GM08714 (cell line): ENCODE measurements around the gene MRPS2.
"Not testable (repeated sequence)": the region's sequence is repeated elsewhere in the genome, so short reads cannot be mapped to it uniquely, and the experiment has no call there.

ENCODE experiments used
- H3K4me3 ChIP-seq: fragments of 200-500 bp; sonication (Bioruptor generic); 2 replicates; pipeline ENCODE4 v1.5.1; 2014; ENCODE audit warnings: mild to moderate bottlenecking, low read length, inconsistent platforms
- ZNF274 ChIP-seq: IDR thresholded peaks from 2 replicates; pipeline ENCODE4 v1.6.1; 2012; ENCODE audit warnings: mild to moderate bottlenecking, low read depth, low read length

The MRPS2 gene

GRCh38 chr9:135536216-135536615, 35.7 kb downstream of the MRPS2 start:
- H3K4me3 ChIP-seq: no peak overlapping the region
- no peak for TF ChIP-seq ZNF274

DNA sequence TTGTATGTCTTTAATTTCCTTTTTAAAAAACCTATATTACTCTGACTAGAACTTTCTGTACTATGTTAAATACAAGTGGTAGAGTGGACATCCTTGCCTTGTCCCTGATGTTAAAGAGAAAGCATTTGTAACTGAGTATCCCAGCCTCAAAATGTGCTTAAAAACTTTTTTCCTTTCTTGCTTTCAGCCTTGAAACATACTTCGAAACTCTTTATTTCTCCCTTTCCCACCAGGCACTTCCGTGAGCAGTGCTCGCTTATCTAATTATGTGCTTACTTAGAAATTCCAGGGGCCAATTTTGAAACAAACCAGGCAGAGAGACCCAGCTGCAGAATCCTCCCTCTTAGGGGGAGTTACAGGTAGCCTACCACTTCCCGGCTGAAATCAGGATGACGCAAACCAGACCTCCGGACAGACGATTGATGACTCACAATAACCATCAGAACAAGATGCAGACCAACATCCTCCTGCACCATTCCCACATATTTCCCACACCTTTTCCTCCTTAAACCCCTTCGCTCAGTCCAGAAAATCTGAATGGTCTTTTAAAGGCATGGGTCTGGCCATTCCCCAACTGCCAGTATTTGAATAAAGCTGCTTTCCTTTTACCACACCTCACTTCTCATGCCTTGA, 42.9 kb downstream of the MRPS2 start:
- not testable (repeated sequence) for H3K4me3 ChIP-seq

GRCh38 chr9:135544981-135545635, 44.6 kb downstream of the MRPS2 start:
- no peak for TF ChIP-seq ZNF274
- no peak overlapping the region for H3K4me3 ChIP-seq

DNA sequence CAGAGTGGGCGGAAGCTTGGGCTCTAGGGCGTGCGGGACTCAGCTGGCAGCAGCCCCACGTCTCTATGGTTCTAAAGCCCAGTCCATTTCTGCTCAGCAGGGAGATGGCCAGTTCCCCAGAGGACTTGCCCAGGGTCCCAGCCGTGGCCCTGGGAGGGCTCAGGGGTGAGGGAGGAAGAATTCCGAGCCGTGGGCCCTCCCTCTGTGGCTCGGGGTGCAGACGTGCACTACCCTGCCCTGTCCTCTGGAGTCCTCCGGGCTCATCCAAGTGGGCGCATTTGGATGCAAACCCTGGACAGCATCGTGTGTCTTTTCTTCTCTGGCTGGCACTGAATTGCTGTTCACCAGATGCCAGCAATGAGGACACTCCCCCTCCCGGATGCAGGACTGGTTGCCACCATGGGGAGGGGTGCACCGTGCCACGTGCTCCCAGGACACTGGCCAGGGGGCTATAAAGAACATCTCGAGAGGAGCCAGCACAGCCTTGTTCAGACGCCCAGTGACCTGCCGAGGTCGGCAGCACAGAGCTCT, 45.2 kb downstream of the MRPS2 start, which contains the start of gene OBP2A:
Gene OBP2A (plus strand): TSS at position 481 of the 531 bp plus-strand sequence. CDS start 55 bp downstream, outside the sequence.
- not testable (repeated sequence) for H3K4me3 ChIP-seq

DNA sequence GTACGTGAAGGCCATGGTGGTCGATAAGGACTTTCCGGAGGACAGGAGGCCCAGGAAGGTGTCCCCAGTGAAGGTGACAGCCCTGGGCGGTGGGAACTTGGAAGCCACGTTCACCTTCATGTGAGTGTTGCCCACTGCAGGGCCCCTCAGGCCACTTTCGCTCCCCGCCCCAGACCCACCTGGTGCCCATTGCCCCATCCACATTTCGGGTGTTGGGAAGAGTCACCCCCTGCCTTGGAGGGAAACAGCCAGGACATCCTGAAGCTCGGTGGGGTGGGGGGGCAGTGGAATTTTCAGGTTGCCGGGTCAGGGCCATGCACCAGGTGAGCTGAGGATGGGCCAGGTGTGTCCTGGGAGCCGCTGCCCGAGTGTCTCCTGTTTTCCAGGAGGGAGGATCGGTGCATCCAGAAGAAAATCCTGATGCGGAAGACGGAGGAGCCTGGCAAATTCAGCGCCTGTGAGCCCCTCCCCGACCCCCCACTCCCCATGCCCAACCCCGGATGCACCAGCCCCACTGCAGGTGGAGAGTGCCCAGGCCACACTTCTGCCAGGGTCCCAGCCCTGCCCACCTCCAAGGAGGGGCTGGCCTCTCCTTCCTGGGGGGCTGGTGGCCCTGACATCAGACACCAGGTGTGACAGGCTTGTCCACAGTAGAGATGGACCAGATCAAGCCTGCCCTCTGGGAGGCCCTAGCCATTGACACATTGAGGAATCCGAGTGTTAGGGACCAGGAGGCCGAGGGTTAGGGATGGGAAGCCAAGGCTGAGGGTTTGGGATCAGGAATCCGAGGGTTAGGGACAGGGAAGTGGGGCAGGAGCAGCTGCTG, 46.5 kb downstream of the MRPS2 start:
- not testable (repeated sequence) for H3K4me3 ChIP-seq

- no peak overlapping the region for H3K4me3 ChIP-seq
- no peak for TF ChIP-seq ZNF274
Measured at GRCh38 chr9:135547756-135548736, 47.6 kb downstream of the MRPS2 start.

DNA sequence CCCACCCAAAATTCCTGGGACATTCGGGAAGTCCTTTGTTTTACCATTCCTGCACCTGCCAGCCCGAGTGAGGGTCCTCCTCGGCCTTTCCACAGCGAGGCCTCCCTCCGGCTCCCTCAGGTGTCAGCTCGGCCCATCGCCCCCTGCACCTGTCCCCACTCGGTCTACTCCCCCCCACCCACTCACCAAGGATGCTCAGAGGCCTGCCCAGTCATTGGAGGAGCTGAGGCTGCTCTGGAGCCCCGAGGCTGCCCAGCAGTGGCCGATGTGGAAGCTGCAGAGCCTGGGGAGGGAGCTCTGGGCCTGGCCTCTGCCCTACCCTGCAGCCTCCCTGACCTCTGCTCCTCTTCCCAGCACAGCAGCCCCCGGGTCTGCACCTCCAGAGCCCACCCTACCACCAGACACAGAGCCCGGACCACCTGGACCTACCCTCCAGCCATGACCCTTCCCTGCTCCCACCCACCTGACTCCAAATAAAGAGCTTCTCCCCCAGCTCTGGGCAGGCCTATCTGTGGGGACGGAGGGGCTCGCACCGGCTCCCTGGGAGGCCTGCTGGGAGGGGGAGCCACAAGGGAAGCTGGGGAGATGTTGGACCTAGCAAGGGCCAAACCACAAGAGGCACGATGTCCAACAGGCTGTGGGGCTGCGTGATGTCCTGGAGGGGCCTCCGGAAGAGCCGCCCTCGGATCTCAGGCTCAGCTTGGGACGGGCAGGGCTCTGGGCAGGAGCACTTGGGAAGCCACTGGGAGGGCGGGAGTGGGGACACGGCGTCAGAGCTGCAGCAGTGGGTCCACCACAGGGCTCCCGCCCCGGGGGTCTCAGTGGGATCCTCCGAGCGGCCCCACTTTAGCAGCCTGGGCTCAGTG, 49.2 kb downstream of the MRPS2 start:
- H3K4me3 ChIP-seq: not testable (repeated sequence)

DNA sequence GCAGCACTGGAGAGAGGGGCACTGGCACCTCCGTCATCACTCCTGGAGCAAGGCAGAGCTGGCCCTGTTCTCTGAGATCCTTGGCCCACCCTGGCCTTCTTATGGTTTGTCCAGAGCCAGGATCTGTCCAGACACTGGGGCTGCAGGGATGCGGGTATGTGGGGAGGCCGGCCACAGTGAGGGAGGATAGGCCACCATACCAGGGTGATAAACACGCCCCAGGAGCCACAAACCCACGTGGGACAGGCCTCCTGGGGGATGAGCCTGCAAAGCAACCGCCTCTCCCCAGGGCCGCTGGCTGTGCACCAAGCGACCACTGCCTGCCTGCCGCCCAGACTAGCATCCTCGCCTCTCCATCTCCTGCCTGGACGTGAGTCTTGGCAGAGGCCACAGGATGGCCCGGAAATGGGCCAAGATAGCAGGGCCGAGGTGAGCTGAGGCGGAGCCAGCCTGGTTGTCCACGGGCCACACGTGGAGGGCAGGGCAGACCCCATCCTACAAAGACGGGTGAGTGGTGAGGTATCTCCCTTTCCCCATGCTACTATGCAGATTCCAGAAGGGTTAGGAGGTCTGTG, 49.9 kb downstream of the MRPS2 start:
- no peak overlapping the region for H3K4me3 ChIP-seq
- no peak for TF ChIP-seq ZNF274

- no peak overlapping the region for H3K4me3 ChIP-seq
- TF ChIP-seq ZNF274: no peak
Measured at GRCh38 chr9:135551031-135551430, 50.5 kb downstream of the MRPS2 start.

- TF ChIP-seq ZNF274: no peak
- no peak overlapping the region for H3K4me3 ChIP-seq
Measured at GRCh38 chr9:135551456-135551855, 51.0 kb downstream of the MRPS2 start.

DNA sequence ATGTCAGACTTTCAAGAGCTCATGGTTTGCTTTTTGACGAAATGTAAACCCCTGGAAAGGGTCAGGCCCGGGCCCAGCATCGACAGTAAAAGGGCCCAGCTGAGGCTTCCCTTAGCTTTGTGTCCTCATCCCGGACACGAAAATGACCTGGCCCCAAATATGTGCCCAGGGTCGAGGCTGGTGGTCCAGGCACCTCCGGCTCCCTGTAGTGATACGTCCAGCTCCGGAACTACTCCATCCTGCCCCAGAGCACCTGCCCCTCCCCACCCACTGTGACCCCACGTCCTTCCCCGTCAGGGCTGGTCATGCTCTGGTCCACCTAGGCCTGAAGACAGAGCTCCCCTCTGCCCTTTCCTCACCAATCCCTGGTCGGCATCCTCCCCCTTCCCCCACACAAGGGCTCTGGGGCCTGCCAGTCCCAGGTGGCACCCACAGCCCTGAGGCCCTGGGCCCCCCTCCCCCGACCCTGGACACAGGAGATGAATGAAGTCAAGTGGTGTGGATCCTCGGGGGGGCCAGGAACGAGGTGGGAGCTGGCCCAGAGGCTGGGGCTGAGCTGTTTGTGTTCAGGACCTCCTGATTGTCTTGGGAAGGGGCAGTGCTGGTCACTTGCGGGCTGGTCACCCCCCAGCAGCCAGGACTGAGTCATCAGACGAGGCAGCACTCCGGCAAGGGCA, 51.7 kb downstream of the MRPS2 start:
- no peak for TF ChIP-seq ZNF274

GRCh38 chr9:135552698-135553171, 52.3 kb downstream of the MRPS2 start:
- TF ChIP-seq ZNF274: no peak

More for the DNA sequence above, 51.7 kb downstream of the MRPS2 start:
- no peak overlapping the region for H3K4me3 ChIP-seq

More at GRCh38 chr9:135552698-135553171, 52.3 kb downstream of the MRPS2 start:
- no peak overlapping the region for H3K4me3 ChIP-seq
